ENCODE measurements around the gene MBD3.

GRCh38 chr19:1563251-1563650, 29.4 kb downstream of the MBD3 start:
- TF ChIP-seq TAF1 (conservative IDR thresholded peaks at IDR 0.05) (no peak), MAX (IDR thresholded peaks at IDR 0.05) (no peak), RAD21 (IDR thresholded peaks at IDR 0.05) (no peak), FOXA1 (IDR thresholded peaks at IDR 0.05) (no peak), ZBTB33 (IDR thresholded peaks at IDR 0.05) (no peak), GABPA (IDR thresholded peaks at IDR 0.05 in 1 of 2, conservative IDR thresholded peaks at IDR 0.05 in 1 of 2) (no peak)
- TF ChIP-seq, protein P1, sequence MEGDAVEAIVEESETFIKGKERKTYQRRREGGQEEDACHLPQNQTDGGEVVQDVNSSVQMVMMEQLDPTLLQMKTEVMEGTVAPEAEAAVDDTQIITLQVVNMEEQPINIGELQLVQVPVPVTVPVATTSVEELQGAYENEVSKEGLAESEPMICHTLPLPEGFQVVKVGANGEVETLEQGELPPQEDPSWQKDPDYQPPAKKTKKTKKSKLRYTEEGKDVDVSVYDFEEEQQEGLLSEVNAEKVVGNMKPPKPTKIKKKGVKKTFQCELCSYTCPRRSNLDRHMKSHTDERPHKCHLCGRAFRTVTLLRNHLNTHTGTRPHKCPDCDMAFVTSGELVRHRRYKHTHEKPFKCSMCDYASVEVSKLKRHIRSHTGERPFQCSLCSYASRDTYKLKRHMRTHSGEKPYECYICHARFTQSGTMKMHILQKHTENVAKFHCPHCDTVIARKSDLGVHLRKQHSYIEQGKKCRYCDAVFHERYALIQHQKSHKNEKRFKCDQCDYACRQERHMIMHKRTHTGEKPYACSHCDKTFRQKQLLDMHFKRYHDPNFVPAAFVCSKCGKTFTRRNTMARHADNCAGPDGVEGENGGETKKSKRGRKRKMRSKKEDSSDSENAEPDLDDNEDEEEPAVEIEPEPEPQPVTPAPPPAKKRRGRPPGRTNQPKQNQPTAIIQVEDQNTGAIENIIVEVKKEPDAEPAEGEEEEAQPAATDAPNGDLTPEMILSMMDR (IDR thresholded peaks at IDR 0.05; ENCODE audit: low read depth, low read length, missing input control), result no peak
- TF ChIP-seq, protein P2, sequence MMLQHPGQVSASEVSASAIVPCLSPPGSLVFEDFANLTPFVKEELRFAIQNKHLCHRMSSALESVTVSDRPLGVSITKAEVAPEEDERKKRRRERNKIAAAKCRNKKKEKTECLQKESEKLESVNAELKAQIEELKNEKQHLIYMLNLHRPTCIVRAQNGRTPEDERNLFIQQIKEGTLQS (IDR thresholded peaks at IDR 0.05), result no peak
- TF ChIP-seq, protein P3, sequence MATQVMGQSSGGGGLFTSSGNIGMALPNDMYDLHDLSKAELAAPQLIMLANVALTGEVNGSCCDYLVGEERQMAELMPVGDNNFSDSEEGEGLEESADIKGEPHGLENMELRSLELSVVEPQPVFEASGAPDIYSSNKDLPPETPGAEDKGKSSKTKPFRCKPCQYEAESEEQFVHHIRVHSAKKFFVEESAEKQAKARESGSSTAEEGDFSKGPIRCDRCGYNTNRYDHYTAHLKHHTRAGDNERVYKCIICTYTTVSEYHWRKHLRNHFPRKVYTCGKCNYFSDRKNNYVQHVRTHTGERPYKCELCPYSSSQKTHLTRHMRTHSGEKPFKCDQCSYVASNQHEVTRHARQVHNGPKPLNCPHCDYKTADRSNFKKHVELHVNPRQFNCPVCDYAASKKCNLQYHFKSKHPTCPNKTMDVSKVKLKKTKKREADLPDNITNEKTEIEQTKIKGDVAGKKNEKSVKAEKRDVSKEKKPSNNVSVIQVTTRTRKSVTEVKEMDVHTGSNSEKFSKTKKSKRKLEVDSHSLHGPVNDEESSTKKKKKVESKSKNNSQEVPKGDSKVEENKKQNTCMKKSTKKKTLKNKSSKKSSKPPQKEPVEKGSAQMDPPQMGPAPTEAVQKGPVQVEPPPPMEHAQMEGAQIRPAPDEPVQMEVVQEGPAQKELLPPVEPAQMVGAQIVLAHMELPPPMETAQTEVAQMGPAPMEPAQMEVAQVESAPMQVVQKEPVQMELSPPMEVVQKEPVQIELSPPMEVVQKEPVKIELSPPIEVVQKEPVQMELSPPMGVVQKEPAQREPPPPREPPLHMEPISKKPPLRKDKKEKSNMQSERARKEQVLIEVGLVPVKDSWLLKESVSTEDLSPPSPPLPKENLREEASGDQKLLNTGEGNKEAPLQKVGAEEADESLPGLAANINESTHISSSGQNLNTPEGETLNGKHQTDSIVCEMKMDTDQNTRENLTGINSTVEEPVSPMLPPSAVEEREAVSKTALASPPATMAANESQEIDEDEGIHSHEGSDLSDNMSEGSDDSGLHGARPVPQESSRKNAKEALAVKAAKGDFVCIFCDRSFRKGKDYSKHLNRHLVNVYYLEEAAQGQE (IDR thresholded peaks at IDR 0.05), result no peak
